HCT116 (cell line): Measurements from ENCODE around the gene SESN3.
"Not testable (repeated sequence)": the region's sequence is repeated elsewhere in the genome, so short reads cannot be mapped to it uniquely, and the experiment has no call there.

Source experiments
- CEBPB ChIP-seq: IDR thresholded peaks from 2 replicates; pipeline ENCODE4 v1.6.1; 2012; ENCODE audit warnings: low read depth
- EZH2phosphoT487 ChIP-seq: fragments of 200-600 bp; IDR thresholded peaks from 2 replicates; pipeline ENCODE4 v1.6.1; 2018; ENCODE audit warnings: antibody characterized with exemption, borderline replicate concordance
- FOSL1 ChIP-seq: IDR thresholded peaks from 2 replicates; pipeline ENCODE4 v1.6.1; 2012; ENCODE audit warnings: low read depth
- POLR2A ChIP-seq: IDR thresholded peaks from 2 replicates; pipeline ENCODE4 v1.7.0; 2011; ENCODE audit warnings: borderline replicate concordance; ENCODE audit not compliant: insufficient read depth, insufficient read length; ENCODE audit errors: extremely low read depth
- TCF7L2 ChIP-seq: IDR thresholded peaks from 2 replicates; pipeline ENCODE4 v1.7.0; 2011; ENCODE audit warnings: borderline replicate concordance, inconsistent platforms; ENCODE audit not compliant: insufficient read depth, insufficient read length; ENCODE audit errors: extremely low read depth
- TF ChIP-seq, protein P1 (sequence below), 3 experiments: fragments of 200-600 bp in 1 of 3; sonication (generic) in 1 of 3; IDR thresholded peaks in 2 of 3; conservative IDR thresholded peaks in 1 of 3; 2 replicates each; pipeline ENCODE4 v1.5.1; 2012 to 2017; ENCODE audit warnings: low read depth in 2 of 3, low read length in 2 of 3, antibody characterized with exemption in 1 of 3, borderline replicate concordance in 1 of 3, control low read depth in 1 of 3, mild to moderate bottlenecking in 1 of 3, mixed read lengths in 1 of 3, mixed run types in 1 of 3, moderate library complexity in 1 of 3; ENCODE audit not compliant: insufficient read depth in 1 of 3
- TF ChIP-seq, protein P2 (sequence below): IDR thresholded peaks from 2 replicates; pipeline ENCODE4 v1.6.1; 2011; ENCODE audit warnings: mild to moderate bottlenecking, low read length, moderate library complexity; ENCODE audit not compliant: insufficient replicate concordance; ENCODE audit errors: extremely low read depth
- TF ChIP-seq, protein P3 (sequence below): IDR thresholded peaks from 2 replicates; pipeline ENCODE4 v1.6.1; 2012; ENCODE audit warnings: low read depth

DNA sequence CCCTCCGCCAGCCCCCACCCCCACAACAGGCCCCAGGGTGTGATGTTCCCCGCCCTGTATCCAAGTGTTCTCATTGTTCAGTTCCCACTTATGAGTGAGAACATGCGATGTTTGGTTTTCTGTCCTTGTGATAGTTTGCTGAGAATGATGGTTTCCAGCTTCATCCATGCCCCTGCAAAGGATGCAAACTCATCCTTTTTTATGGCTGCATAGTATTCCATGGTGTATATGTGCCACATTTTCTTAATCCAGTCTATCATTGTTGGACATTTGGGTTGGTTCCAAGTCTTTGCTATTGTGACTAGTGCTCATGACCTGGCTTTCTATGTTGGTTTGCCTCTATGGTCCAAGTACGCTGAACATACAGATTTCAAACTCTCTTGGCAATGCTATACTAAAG is 94.3 kb downstream of the SESN3 start:
- not testable (repeated sequence) for TF ChIP-seq TCF7L2, EZH2phosphoT487, FOSL1, POLR2A, CEBPB
- TF ChIP-seq, protein P1, sequence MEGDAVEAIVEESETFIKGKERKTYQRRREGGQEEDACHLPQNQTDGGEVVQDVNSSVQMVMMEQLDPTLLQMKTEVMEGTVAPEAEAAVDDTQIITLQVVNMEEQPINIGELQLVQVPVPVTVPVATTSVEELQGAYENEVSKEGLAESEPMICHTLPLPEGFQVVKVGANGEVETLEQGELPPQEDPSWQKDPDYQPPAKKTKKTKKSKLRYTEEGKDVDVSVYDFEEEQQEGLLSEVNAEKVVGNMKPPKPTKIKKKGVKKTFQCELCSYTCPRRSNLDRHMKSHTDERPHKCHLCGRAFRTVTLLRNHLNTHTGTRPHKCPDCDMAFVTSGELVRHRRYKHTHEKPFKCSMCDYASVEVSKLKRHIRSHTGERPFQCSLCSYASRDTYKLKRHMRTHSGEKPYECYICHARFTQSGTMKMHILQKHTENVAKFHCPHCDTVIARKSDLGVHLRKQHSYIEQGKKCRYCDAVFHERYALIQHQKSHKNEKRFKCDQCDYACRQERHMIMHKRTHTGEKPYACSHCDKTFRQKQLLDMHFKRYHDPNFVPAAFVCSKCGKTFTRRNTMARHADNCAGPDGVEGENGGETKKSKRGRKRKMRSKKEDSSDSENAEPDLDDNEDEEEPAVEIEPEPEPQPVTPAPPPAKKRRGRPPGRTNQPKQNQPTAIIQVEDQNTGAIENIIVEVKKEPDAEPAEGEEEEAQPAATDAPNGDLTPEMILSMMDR (IDR thresholded peaks at IDR 0.05 in 2 of 3, conservative IDR thresholded peaks at IDR 0.05 in 1 of 3; ENCODE audit: borderline replicate concordance in 1 of 3, insufficient read depth in 1 of 3, low read depth in 2 of 3, low read length in 2 of 3) = not testable (repeated sequence)
- TF ChIP-seq, protein P2, sequence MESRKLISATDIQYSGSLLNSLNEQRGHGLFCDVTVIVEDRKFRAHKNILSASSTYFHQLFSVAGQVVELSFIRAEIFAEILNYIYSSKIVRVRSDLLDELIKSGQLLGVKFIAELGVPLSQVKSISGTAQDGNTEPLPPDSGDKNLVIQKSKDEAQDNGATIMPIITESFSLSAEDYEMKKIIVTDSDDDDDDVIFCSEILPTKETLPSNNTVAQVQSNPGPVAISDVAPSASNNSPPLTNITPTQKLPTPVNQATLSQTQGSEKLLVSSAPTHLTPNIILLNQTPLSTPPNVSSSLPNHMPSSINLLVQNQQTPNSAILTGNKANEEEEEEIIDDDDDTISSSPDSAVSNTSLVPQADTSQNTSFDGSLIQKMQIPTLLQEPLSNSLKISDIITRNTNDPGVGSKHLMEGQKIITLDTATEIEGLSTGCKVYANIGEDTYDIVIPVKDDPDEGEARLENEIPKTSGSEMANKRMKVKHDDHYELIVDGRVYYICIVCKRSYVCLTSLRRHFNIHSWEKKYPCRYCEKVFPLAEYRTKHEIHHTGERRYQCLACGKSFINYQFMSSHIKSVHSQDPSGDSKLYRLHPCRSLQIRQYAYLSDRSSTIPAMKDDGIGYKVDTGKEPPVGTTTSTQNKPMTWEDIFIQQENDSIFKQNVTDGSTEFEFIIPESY = not testable (repeated sequence)
- TF ChIP-seq, protein P3, sequence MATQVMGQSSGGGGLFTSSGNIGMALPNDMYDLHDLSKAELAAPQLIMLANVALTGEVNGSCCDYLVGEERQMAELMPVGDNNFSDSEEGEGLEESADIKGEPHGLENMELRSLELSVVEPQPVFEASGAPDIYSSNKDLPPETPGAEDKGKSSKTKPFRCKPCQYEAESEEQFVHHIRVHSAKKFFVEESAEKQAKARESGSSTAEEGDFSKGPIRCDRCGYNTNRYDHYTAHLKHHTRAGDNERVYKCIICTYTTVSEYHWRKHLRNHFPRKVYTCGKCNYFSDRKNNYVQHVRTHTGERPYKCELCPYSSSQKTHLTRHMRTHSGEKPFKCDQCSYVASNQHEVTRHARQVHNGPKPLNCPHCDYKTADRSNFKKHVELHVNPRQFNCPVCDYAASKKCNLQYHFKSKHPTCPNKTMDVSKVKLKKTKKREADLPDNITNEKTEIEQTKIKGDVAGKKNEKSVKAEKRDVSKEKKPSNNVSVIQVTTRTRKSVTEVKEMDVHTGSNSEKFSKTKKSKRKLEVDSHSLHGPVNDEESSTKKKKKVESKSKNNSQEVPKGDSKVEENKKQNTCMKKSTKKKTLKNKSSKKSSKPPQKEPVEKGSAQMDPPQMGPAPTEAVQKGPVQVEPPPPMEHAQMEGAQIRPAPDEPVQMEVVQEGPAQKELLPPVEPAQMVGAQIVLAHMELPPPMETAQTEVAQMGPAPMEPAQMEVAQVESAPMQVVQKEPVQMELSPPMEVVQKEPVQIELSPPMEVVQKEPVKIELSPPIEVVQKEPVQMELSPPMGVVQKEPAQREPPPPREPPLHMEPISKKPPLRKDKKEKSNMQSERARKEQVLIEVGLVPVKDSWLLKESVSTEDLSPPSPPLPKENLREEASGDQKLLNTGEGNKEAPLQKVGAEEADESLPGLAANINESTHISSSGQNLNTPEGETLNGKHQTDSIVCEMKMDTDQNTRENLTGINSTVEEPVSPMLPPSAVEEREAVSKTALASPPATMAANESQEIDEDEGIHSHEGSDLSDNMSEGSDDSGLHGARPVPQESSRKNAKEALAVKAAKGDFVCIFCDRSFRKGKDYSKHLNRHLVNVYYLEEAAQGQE = not testable (repeated sequence)
